BE2C (cell line): Measurements from ENCODE around the gene ANKRD1. TPM values are rescaled to one million over a fixed set of nuclear protein-coding genes. Genes with fewer than 3 reads are reported as not detected.

Experiments used
- DNase-seq: peaks from one replicate; pipeline ENCODE4 v3.0.0-alpha.2; 2020
- H3K27me3 ChIP-seq: fragments of 250-450 bp; sonication (Bioruptor Pico); 2 replicates; pipeline ENCODE4 v1.5.1; 2020; ENCODE audit warnings: mild to moderate bottlenecking
- H3K36me3 ChIP-seq: fragments of 250-450 bp; sonication (Bioruptor Pico); 2 replicates; pipeline ENCODE4 v1.5.1; 2020; ENCODE audit warnings: mild to moderate bottlenecking
- H3K4me1 ChIP-seq: fragments of 250-450 bp; sonication (Bioruptor Pico); 2 replicates; pipeline ENCODE4 v1.5.1; 2020
- H3K4me3 ChIP-seq: 2 replicates; pipeline ENCODE4 v1.5.1; 2011; ENCODE audit warnings: low read depth, low read length
- H3K9me3 ChIP-seq: fragments of 250-450 bp; sonication (Bioruptor Pico); 2 replicates; pipeline ENCODE4 v1.5.1; 2020
- CTCF ChIP-seq: IDR thresholded peaks from 2 replicates; pipeline ENCODE4 v1.5.1; 2012; ENCODE audit warnings: mild to moderate bottlenecking, low read depth, low read length
- polyA plus RNA-seq: library from polyadenylated mRNA; unstranded; fragments of >200 nt; gene quantifications from one replicate; pipeline ENCODE4 v1.2.1, GENCODE V29; 2012; ENCODE audit warnings: low read depth, missing spikeins; ENCODE audit not compliant: insufficient read length, insufficient read depth

Gene ANKRD1
- polyA plus RNA-seq: not detected

- Histone ChIP-seq H3K4me3 (no peak within 1 kb of the TSS), H3K4me1 (peaks cover 6% of the 10 kb centered on the region), H3K27me3 (no peaks in the 10 kb centered on the region), H3K9me3 (no peaks in the 10 kb centered on the region), H3K36me3 (no peaks in the 10 kb centered on the region)
- DNase-seq: no peak
- no peak for TF ChIP-seq CTCF
These were observed at the start of gene ANKRD1 for GRCh38 chr10:90920986-90921666. Gene ANKRD1, minus strand, starts transcription at chr10:90921087. Its CDS starts 60 bp downstream, at chr10:90921027.

GRCh38 chr10:90969947-90970673 lies 49.2 kb upstream of the ANKRD1 start:
- no peaks in the 10 kb centered on the region; the same call in 1 of the 2 replicates for H3K9me3 ChIP-seq
- peaks cover 23% of the 10 kb centered on the region for H3K4me1 ChIP-seq
- H3K4me3 ChIP-seq: no peak overlapping the region
- DNase-seq: no peak
- TF ChIP-seq CTCF: no peak
- H3K36me3 ChIP-seq: no peaks in the 10 kb centered on the region
- H3K27me3 ChIP-seq: no peaks in the 10 kb centered on the region

GRCh38 chr10:90969121-90969534 lies 48.2 kb upstream of the ANKRD1 start:
- no peaks in the 10 kb centered on the region for H3K27me3 ChIP-seq
- no peaks in the 10 kb centered on the region; the same call in 1 of the 2 replicates for H3K9me3 ChIP-seq
- H3K36me3 ChIP-seq: no peaks in the 10 kb centered on the region
- H3K4me3 ChIP-seq: no peak overlapping the region
- DNase-seq: no peak
- peaks cover 32% of the 10 kb centered on the region for H3K4me1 ChIP-seq
- TF ChIP-seq CTCF: no peak

GRCh38 chr10:90968328-90969081 lies 47.6 kb upstream of the ANKRD1 start:
- Histone ChIP-seq H3K27me3 (no peaks in the 10 kb centered on the region), H3K9me3 (no peaks in the 10 kb centered on the region; the same call in 1 of the 2 replicates), H3K4me1 (peaks cover 32% of the 10 kb centered on the region), H3K36me3 (no peaks in the 10 kb centered on the region), H3K4me3 (no peak overlapping the region)
- TF ChIP-seq CTCF: no peak
- no peak for DNase-seq

GRCh38 chr10:90967865-90968264 lies 47.0 kb upstream of the ANKRD1 start:
- H3K27me3 ChIP-seq: no peaks in the 10 kb centered on the region
- H3K4me3 ChIP-seq: no peak overlapping the region
- peaks cover 32% of the 10 kb centered on the region for H3K4me1 ChIP-seq
- no peaks in the 10 kb centered on the region for H3K36me3 ChIP-seq
- no peaks in the 10 kb centered on the region; the same call in 1 of the 2 replicates for H3K9me3 ChIP-seq
- no peak for DNase-seq
- no peak for TF ChIP-seq CTCF
